GM12872 (cell line): ENCODE data around the gene SLC27A1.

Source experiments
- TF ChIP-seq, protein P1 (sequence below): IDR thresholded peaks from 3 replicates; pipeline ENCODE4 v1.5.1; 2011; ENCODE audit warnings: low read depth, mild to moderate bottlenecking, low read length, moderate library complexity; ENCODE audit not compliant: insufficient read depth

Gene SLC27A1

DNA sequence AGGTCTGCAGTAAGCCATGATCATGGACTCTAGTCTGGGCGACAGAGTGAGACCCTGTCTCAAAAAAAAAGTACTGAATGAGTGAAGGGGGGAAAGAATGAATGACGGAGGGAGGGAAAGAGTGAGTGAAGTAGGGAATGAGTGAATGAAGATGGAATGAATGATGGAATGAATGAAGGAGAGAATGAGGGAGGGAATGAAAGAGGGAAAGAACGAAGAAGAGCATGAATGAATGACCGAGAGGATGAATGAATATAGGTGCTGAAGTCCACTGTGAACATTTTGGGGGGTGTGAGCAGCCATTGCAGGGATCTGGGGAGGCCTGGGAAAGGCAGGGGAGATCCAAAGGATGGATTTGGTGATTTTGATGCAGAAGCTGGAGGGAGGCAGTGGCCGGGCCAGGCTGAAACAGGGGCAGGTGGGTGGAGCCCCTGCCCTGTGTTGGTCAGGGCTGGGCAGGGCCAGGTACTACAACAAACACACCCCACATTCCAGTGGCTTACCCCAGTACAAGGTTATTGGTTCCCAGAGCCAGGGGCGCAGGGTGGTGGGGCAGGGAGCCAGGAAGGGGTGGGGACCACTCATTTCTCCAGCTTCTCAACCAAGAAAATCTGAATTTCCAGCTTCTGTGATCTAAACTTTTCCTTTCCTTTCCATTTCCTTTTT lies 14.3 kb downstream of the SLC27A1 start:
- TF ChIP-seq, protein P1, sequence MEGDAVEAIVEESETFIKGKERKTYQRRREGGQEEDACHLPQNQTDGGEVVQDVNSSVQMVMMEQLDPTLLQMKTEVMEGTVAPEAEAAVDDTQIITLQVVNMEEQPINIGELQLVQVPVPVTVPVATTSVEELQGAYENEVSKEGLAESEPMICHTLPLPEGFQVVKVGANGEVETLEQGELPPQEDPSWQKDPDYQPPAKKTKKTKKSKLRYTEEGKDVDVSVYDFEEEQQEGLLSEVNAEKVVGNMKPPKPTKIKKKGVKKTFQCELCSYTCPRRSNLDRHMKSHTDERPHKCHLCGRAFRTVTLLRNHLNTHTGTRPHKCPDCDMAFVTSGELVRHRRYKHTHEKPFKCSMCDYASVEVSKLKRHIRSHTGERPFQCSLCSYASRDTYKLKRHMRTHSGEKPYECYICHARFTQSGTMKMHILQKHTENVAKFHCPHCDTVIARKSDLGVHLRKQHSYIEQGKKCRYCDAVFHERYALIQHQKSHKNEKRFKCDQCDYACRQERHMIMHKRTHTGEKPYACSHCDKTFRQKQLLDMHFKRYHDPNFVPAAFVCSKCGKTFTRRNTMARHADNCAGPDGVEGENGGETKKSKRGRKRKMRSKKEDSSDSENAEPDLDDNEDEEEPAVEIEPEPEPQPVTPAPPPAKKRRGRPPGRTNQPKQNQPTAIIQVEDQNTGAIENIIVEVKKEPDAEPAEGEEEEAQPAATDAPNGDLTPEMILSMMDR = no peak

DNA sequence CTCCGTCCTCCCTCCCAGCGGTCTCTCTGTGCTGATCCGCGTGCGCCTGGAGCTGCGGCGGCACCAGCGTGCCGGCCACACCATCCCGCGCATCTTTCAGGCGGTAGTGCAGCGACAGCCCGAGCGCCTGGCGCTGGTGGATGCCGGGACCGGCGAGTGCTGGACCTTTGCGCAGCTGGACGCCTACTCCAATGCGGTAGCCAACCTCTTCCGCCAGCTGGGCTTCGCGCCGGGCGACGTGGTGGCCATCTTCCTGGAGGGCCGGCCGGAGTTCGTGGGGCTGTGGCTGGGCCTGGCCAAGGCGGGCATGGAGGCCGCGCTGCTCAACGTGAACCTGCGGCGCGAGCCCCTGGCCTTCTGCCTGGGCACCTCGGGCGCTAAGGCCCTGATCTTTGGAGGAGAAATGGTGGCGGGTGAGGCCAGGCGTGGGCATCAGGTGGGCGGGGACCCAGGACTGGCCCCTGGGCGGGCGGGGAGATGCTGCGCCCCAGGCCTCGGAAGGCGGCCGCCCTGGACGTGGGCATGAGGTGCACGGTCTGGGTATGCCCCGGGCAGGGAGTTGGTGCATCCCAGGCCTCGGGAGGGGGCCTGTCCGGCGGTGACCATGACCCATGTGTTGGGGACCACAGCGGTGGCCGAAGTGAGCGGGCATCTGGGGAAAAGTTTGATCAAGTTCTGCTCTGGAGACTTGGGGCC lies 16.4 kb downstream of the SLC27A1 start:
- TF ChIP-seq, protein P1 = no peak

DNA sequence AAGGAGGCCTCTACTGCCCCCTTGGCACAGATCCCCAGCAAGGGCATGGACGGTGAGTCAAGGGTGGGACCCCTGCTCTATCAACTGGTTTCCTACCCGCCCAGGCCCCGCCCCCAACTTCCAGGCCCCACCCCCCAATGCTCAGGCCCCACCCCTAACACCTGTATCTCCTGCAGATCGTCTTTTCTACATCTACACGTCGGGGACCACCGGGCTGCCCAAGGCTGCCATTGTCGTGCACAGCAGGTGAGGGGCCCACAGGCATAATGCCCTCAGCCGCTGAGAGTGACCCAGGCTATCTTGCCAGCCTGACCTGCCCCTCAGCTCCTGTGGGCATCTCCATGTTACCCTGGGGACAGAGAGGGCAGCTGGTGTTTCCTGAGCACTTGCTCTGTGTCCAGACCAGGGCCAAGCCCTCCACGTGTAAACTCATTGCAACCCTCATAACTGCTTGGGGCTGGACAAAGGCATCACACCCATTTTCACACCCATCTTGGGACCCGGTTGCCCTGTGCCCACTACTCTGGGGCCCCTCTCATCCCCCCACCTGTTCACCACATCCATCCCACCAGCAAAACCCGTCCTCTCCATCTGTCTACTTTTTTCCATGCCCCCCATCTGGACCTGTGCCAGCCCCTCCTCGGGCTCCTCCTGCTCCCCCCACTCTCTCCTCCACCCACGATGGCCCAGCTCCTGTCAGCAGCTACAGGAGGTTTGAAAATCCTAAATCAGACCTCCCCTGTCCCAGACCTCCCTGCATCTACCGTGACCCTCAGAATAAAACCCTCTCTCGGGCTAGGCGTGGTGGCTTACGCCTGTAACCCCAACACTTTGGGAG lies 17.2 kb downstream of the SLC27A1 start:
- TF ChIP-seq, protein P1 = no peak

DNA sequence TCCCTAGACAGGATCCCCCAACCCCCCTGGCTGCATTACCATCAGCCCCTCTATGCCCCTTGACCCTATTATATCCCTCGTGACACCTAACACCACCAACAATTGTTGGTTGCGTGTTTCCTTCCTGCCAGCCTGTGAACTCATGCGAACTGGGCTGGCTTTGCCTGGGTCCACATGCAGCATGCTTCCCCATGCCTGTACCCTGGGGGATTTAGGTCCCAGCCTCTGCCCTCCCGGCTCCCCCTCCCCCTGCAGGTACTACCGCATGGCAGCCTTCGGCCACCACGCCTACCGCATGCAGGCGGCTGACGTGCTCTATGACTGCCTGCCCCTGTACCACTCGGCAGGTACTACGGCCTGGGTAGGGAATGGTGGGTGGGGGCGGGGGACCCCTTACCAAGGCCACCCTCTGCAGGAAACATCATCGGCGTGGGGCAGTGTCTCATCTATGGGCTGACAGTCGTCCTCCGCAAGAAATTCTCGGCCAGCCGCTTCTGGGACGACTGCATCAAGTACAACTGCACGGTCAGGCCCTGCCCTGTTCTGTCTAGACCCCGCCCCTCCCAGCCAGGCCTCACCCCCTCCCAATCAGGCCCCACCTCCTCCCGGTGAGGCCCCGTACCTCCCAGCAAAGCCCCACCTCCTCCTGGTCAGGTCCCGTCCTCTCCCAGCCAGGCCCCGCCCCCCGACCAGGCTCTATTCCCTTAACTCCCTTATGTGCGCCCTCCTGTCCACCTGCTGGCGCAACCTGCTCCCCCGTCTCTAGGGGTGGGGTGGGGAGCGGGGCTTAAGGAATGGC lies 18.5 kb downstream of the SLC27A1 start:
- TF ChIP-seq, protein P1 = peak; percentile 38; the same call in 2 of the 3 replicates

DNA sequence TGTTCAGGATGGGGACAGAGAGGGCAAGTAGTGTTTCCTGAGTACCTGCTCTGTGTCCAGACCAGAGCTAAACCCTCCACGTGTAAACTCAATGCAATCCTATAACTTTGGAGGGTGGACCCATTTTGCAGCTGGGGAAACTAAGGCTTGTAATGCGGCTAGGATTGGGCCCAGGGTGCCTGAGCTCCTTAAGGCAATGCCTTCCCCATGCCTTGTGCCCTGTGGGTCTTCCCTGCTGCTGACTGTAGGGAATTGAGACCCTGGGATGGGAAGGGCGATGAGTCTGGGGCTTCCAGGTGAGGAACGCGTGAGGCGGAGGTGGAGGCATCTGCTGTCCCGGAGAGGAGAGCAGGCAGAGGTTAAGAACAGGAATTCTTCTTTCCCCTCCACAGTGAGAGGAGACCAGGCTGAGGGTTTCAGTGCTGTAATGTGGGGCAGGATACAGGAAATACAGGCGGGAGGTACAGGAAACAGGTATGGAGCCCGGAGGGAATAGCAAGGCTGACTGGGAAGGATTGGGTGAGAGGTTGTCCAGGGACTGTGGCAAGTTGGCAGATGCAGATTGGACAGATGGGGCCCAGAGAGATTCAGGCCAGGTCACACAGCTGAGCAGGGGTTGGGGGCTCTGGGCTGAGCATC lies 19.2 kb downstream of the SLC27A1 start:
- TF ChIP-seq, protein P1 = no peak

DNA sequence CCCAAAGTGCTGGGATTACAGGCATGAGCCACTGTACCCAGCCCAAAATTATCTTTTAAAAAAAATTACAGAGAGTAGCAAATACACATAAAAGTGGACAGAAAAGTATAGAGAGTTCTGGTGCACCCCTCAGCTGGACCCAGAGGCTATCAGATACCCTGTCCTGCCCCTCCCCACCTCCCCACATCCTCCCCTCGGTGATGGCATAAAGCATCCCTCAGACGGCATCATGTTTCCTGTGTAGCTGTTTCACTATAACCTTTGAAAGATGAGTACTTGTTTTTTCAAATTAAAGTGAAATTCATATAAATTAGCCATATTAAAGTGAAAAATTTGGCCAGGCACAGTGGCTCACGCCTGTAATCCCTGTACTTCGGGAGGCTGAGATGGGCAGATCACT lies 20.1 kb downstream of the SLC27A1 start:
- TF ChIP-seq, protein P1 = no peak

DNA sequence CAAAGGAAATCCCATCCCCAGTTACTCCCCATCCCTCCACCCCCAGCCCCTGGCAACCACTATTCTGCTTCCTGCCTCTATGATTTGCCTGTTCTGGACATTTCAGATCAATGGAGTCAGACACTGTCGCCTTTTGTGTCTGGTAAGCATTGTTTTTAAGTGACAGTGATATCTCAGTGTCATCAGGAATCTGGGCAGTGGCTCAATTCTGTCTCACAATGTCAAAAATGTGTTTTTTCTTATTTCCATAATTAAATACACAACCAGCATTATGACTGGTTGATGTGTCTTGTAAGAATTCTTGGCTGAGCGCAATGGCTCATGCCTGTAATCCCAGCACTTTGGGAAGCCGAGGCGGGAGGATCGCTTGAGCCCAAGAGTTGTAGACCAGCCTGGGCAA lies 21.0 kb downstream of the SLC27A1 start:
- TF ChIP-seq, protein P1 = no peak
